PC-3 (cell line): ENCODE results near the gene SLC22A1.

Source experiments
- CTCF ChIP-seq: fragments of 300-600 bp; sonication (generic); conservative IDR thresholded peaks from 2 replicates; pipeline ENCODE4 v1.5.1; 2017; ENCODE audit warnings: antibody characterized with exemption, low read depth, mild to moderate bottlenecking, low read length
- EZH2 ChIP-seq: fragments of 300-600 bp; sonication (generic); IDR thresholded peaks from one replicate; pipeline ENCODE4 v1.6.1; 2017; ENCODE audit warnings: antibody characterized with exemption, mild to moderate bottlenecking, low read length; ENCODE audit not compliant: unreplicated experiment
- EZH2phosphoT487 ChIP-seq: fragments of 300-600 bp; sonication (generic); IDR thresholded peaks from 2 replicates; pipeline ENCODE4 v1.6.1; 2018; ENCODE audit warnings: mild to moderate bottlenecking, antibody characterized with exemption, low read length, borderline replicate concordance

- TF ChIP-seq EZH2phosphoT487 (no peak), CTCF (no peak), EZH2 (no peak)
These were observed 11.2 kb downstream of the SLC22A1 start for GRCh38 chr6:160132776-160133338.
